CD8-positive, alpha-beta memory T cell (primary cell): ENCODE measurements around the gene CHI3L2. TPM values are rescaled to one million over a fixed set of nuclear protein-coding genes. Genes with fewer than 3 reads are reported as not detected.

Experiments
- CTCF ChIA-PET: fragments of 350-600 bp; sonication (Branson Sonifier 250); formaldehyde crosslinking; loops from one replicate; lab custom pipeline; 2021; ENCODE audit warnings: antibody characterized with exemption; lab: Charles Lee
- POLR2A ChIA-PET: fragments of 350-600 bp; sonication (Branson Sonifier 250); formaldehyde crosslinking; loops from one replicate; lab custom pipeline; 2021; ENCODE audit warnings: antibody characterized with exemption; lab: Charles Lee
- DNase-seq, 5 donors: peaks; one replicate each; pipeline versions ENCODE4 v3.0.0 to v3.0.0-alpha.2; 2020 to 2022; ENCODE audit warnings: mixed read lengths in 1 of 5
- H3K27ac ChIP-seq: one replicate; pipeline ENCODE4 v1.7.0; 2013; ENCODE audit warnings: low read depth, mild to moderate bottlenecking, low read length, moderate library complexity
- H3K27me3 ChIP-seq: 2 replicates; pipeline ENCODE4 v1.7.0; 2013; ENCODE audit warnings: low read length, mild to moderate bottlenecking; ENCODE audit not compliant: insufficient read depth, poor library complexity, severe bottlenecking
- H3K36me3 ChIP-seq: 2 replicates; pipeline ENCODE4 v1.7.0; 2013; ENCODE audit warnings: mild to moderate bottlenecking, low read length, moderate library complexity; ENCODE audit not compliant: insufficient read depth
- H3K4me1 ChIP-seq: 2 replicates; pipeline ENCODE4 v1.7.0; 2013; ENCODE audit warnings: mild to moderate bottlenecking, low read length, moderate library complexity; ENCODE audit not compliant: insufficient read depth
- H3K4me3 ChIP-seq: 2 replicates; pipeline ENCODE4 v1.7.0; 2013; ENCODE audit warnings: mild to moderate bottlenecking, low read length
- H3K9me3 ChIP-seq: 2 replicates; pipeline ENCODE4 v1.7.0; 2013; ENCODE audit warnings: mild to moderate bottlenecking, low read length
- H3K27ac Mint-ChIP-seq, 8 donors: one replicate each; pipeline ENCODE4 v1.8.0; 2020 to 2021; ENCODE audit warnings: mixed read lengths in 8 of 8, mild to moderate bottlenecking in 6 of 8, inconsistent platforms in 3 of 8, moderate library complexity in 3 of 8
- H3K27me3 Mint-ChIP-seq, 2 donors: one replicate each; pipeline ENCODE4 v1.8.0; 2020 to 2021; ENCODE audit warnings: mixed read lengths in 2 of 2, mild to moderate bottlenecking in 1 of 2, moderate library complexity in 1 of 2
- H3K36me3 Mint-ChIP-seq, 3 donors: one replicate each; pipeline ENCODE4 v1.8.0; 2020 to 2021; ENCODE audit warnings: mixed read lengths in 3 of 3, inconsistent platforms in 1 of 3, mild to moderate bottlenecking in 1 of 3
- H3K4me1 Mint-ChIP-seq, 3 donors: one replicate each; pipeline ENCODE4 v1.8.0; 2020 to 2021; ENCODE audit warnings: mixed read lengths in 3 of 3, inconsistent platforms in 1 of 3, mild to moderate bottlenecking in 1 of 3
- H3K4me3 Mint-ChIP-seq, 7 donors: one replicate each; pipeline ENCODE4 v1.8.0; 2020 to 2021; ENCODE audit warnings: mixed read lengths in 7 of 7, mild to moderate bottlenecking in 6 of 7, moderate library complexity in 4 of 7, inconsistent platforms in 2 of 7
- H3K9me3 Mint-ChIP-seq, 5 donors: one replicate each; pipeline ENCODE4 v1.8.0; 2020 to 2022; ENCODE audit warnings: mixed read lengths in 5 of 5, mild to moderate bottlenecking in 3 of 5, moderate library complexity in 2 of 5, inconsistent platforms in 1 of 5
- polyA plus RNA-seq: library from polyadenylated mRNA; unstranded; fragments of 300-500 nt; fragmentation: Illumina TruSeq; gene quantifications from one replicate; pipeline ENCODE4 v1.2.3, GENCODE V29; 2021
- total RNA-seq, 2 experiments: library from RNA; stranded (reverse); gene quantifications; one replicate each; pipeline ENCODE4 v1.2.3, GENCODE V29; 2021

Gene CHI3L2
- total and polyA plus RNA-seq, 3 experiments from 2014 or later = 1.6 to 20.8 (median 1.9) TPM

GRCh38 chr1:111198836-111199235 lies 28.7 kb upstream of the CHI3L2 start:
- Histone ChIP-seq H3K9me3 (no peaks in the 10 kb centered on the region), H3K36me3 (peaks cover 54% of the 10 kb centered on the region), H3K27me3 (no peaks in the 10 kb centered on the region), H3K27ac (peak overlapping the region; percentile 62), H3K4me3 (peak overlapping the region; percentile 96), H3K4me1 (peaks cover 67% of the 10 kb centered on the region)
- Mint-ChIP-seq H3K9me3 (no peaks in the 10 kb centered on the region), H3K27ac (peak overlapping the region; percentile 93 to 100 (median 96)), H3K4me1 (peaks cover 75 to 77% (median 77%) of the 10 kb centered on the region in 3 donors), H3K36me3 (peaks cover 39 to 73% (median 49%) of the 10 kb centered on the region in 3 donors), H3K4me3 (peak overlapping the region; percentile 97 to 100 (median 99)), H3K27me3 (peaks cover 0 to 3% of the 10 kb centered on the region in 2 donors)
- POLR2A ChIA-PET = interaction anchor here (0.6 to 10.8 kb wide), 6 partner anchors 11 to 207 kb away, joined by 3 to 259 read pairs (median 4); partner anchors contain the start of genes CEPT1 and DRAM2
- CTCF ChIA-PET = interaction anchor here (0.9 to 10.8 kb wide), 10 partner anchors 9 to 269 kb away, joined by 3 to 252 read pairs (median 6); no protein-coding TSS in a partner anchor
- no peak for DNase-seq

- H3K36me3 Mint-ChIP-seq = peaks cover 36 to 68% (median 49%) of the 10 kb centered on the region in 3 donors
- Histone ChIP-seq H3K36me3 (peaks cover 49% of the 10 kb centered on the region), H3K27ac (peak overlapping the region; percentile 62), H3K9me3 (no peaks in the 10 kb centered on the region), H3K4me1 (peaks cover 62% of the 10 kb centered on the region), H3K4me3 (peak overlapping the region; percentile 96), H3K27me3 (no peaks in the 10 kb centered on the region)
- H3K4me1 Mint-ChIP-seq = peaks cover 70 to 72% (median 72%) of the 10 kb centered on the region in 3 donors
- no peaks in the 10 kb centered on the region for H3K9me3 Mint-ChIP-seq
- no peak for DNase-seq
- H3K27me3 Mint-ChIP-seq = peaks cover 0 to 3% of the 10 kb centered on the region in 2 donors
- H3K4me3 Mint-ChIP-seq = peak overlapping the region; percentile 97 to 100 (median 99)
- CTCF ChIA-PET = interaction anchor here (1.1 to 10.8 kb wide), 5 partner anchors 8 to 135 kb away, joined by 3 to 252 read pairs (median 7); no protein-coding TSS in a partner anchor
- H3K27ac Mint-ChIP-seq = peak overlapping the region; percentile 93 to 100 (median 96)
- POLR2A ChIA-PET = interaction anchor here (0.6 to 10.8 kb wide), 5 partner anchors 12 to 443 kb away, joined by 3 to 259 read pairs (median 4); partner anchors contain the start of genes CEPT1 and DRAM2
These were observed 28.2 kb upstream of the CHI3L2 start for GRCh38 chr1:111199329-111199728.

DNA sequence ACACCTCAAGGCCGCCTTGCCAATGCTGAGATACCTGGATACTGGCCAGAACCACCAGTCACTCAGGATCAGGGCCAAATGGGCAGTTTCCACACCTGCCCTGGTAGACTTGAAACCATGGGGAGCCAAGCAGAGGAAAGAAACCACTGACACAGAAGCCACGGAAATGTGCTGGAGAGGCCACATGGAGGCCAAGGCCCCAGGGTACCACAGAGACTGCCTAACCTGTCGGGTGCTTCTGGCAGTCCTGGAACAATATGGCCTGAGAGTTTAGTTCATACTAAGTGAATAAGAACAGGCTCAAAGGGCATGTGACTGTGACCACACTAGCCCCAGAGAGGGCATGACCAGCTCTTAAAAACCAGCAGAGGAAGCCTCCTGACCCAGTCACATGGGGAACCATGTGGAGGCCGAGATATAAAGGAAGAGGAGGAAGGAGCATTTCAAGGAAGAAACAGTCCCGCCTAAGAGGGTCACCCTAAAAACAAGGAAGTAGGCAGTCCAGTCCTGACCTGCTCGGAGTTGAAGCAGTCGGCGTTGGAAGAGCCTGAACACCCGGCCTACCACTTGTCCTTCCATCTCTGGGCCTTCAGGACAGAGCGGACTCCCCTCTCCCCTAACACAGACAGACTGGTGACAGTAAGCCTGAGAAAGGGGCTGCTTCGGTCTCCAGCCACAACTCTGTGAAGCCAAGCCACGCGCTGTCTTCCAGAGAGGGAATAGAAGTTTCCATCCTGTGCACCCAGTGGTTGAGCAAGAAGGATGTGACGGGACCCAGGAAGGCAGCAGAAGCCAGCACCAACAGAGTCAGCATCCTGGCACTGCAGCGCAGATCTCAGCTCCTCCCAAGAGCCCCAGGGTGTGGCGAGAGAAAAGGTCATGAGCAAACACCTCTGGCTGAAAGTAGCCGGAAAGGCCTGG lies 27.4 kb upstream of the CHI3L2 start, which contains the start of gene DENND2D:
TSS of gene DENND2D (minus strand) at position 766 of the 921 bp plus-strand sequence. CDS start at position 579, 187 bp downstream.
- Histone ChIP-seq H3K4me1 (peaks cover 61% of the 10 kb centered on the region), H3K9me3 (no peaks in the 10 kb centered on the region), H3K36me3 (peaks cover 41% of the 10 kb centered on the region), H3K27ac (peak within 1 kb of the TSS; percentile 62), H3K4me3 (peak within 1 kb of the TSS; percentile 96), H3K27me3 (no peaks in the 10 kb centered on the region)
- peaks cover 29 to 62% (median 44%) of the 10 kb centered on the region in 3 donors for H3K36me3 Mint-ChIP-seq
- peaks cover 0 to 3% of the 10 kb centered on the region in 2 donors for H3K27me3 Mint-ChIP-seq
- peak within 1 kb of the TSS; percentile 93 to 100 (median 96) for H3K27ac Mint-ChIP-seq
- CTCF ChIA-PET = interaction anchor here (1.8 to 10.8 kb wide), 2 partner anchors 19 to 49 kb away, joined by 7 to 252 read pairs; no protein-coding TSS in a partner anchor
- peaks cover 69 to 71% (median 70%) of the 10 kb centered on the region in 3 donors for H3K4me1 Mint-ChIP-seq
- H3K9me3 Mint-ChIP-seq = no peaks in the 10 kb centered on the region
- peak within 1 kb of the TSS; percentile 97 to 100 (median 99) for H3K4me3 Mint-ChIP-seq
- peak; percentile 30 to 66 (median 42) for DNase-seq
- POLR2A ChIA-PET = interaction anchor here (0.6 to 10.8 kb wide), 5 partner anchors 8 to 442 kb away, joined by 3 to 259 read pairs (median 4); partner anchors contain the start of genes CEPT1 and DRAM2

GRCh38 chr1:111200802-111201161 lies 26.7 kb upstream of the CHI3L2 start:
- Mint-ChIP-seq H3K9me3 (no peaks in the 10 kb centered on the region), H3K36me3 (peaks cover 26 to 56% (median 40%) of the 10 kb centered on the region in 3 donors), H3K27ac (peak overlapping the region; percentile 93 to 100 (median 96)), H3K4me1 (peaks cover 69 to 71% (median 70%) of the 10 kb centered on the region in 3 donors), H3K4me3 (peak overlapping the region; percentile 97 to 100 (median 99)), H3K27me3 (peaks cover 0 to 3% of the 10 kb centered on the region in 2 donors)
- Histone ChIP-seq H3K27me3 (no peaks in the 10 kb centered on the region), H3K4me1 (peaks cover 61% of the 10 kb centered on the region), H3K27ac (peak overlapping the region; percentile 62), H3K36me3 (peaks cover 34% of the 10 kb centered on the region), H3K4me3 (peak overlapping the region; percentile 96), H3K9me3 (no peaks in the 10 kb centered on the region)
- POLR2A ChIA-PET = interaction anchor here (1.6 to 10.8 kb wide), 3 partner anchors 9 to 18 kb away, joined by 3 to 259 read pairs (median 12); no protein-coding TSS in a partner anchor
- CTCF ChIA-PET = interaction anchor here (1.4 to 10.8 kb wide), 2 partner anchors 18 to 199 kb away, joined by 3 to 252 read pairs; no protein-coding TSS in a partner anchor
- DNase-seq = no peak

GRCh38 chr1:111201275-111202090 lies 26.0 kb upstream of the CHI3L2 start:
- POLR2A ChIA-PET = interaction anchor here (1.6 to 10.8 kb wide), 3 partner anchors 9 to 18 kb away, joined by 3 to 259 read pairs (median 12); no protein-coding TSS in a partner anchor
- Mint-ChIP-seq H3K4me1 (peaks cover 68 to 71% (median 69%) of the 10 kb centered on the region in 3 donors), H3K27me3 (peaks cover 0 to 3% of the 10 kb centered on the region in 2 donors)

DNA sequence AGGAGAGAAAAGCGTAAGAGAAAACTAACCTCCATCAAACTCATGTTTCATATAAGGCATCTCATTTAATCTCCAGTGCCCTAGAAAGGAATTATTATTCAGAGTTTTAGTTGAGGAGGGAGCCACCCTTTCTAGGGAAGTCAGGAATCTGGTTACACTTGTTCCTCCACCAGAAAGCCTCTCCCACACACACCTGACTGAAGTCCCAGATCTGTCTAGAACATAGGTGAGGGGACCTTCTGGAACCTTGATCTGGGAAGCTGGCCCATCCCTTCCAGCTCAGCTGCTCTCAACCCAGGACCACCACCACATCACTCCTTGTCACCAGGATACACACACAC lies 25.2 kb upstream of the CHI3L2 start:
- Mint-ChIP-seq H3K9me3 (no peaks in the 10 kb centered on the region), H3K36me3 (peaks cover 13 to 40% (median 24%) of the 10 kb centered on the region in 3 donors), H3K4me3 (peak overlapping the region; percentile 97 to 100 (median 99)), H3K27ac (peak overlapping the region; percentile 93 to 100 (median 96)), H3K27me3 (peaks cover 0 to 3% of the 10 kb centered on the region in 2 donors), H3K4me1 (peaks cover 61 to 67% (median 63%) of the 10 kb centered on the region in 3 donors)
- no peak for DNase-seq
- H3K36me3 ChIP-seq = peaks cover 19% of the 10 kb centered on the region
- ChIA-PET POLR2A (interaction anchor here (2.2 to 10.8 kb wide), 2 partner anchors 10 to 17 kb away, joined by 12 to 259 read pairs; no protein-coding TSS in a partner anchor), CTCF (interaction anchor here (0.9 to 10.8 kb wide), 4 partner anchors 16 to 198 kb away, joined by 3 to 252 read pairs (median 3); no protein-coding TSS in a partner anchor)
- H3K4me3 ChIP-seq = peak overlapping the region; percentile 96
- H3K9me3 ChIP-seq = no peaks in the 10 kb centered on the region
- H3K27ac ChIP-seq = no peak overlapping the region
- no peaks in the 10 kb centered on the region for H3K27me3 ChIP-seq
- H3K4me1 ChIP-seq = peaks cover 46% of the 10 kb centered on the region

More at GRCh38 chr1:111201275-111202090, 26.0 kb upstream of the CHI3L2 start:
- Mint-ChIP-seq H3K9me3 (no peaks in the 10 kb centered on the region), H3K27ac (peak overlapping the region; percentile 93 to 100 (median 96)), H3K4me3 (peak overlapping the region; percentile 97 to 100 (median 99)), H3K36me3 (peaks cover 21 to 49% (median 33%) of the 10 kb centered on the region in 3 donors)
- no peak for DNase-seq
- Histone ChIP-seq H3K4me1 (peaks cover 54% of the 10 kb centered on the region), H3K9me3 (no peaks in the 10 kb centered on the region), H3K27ac (peak overlapping the region; percentile 62), H3K36me3 (peaks cover 27% of the 10 kb centered on the region), H3K4me3 (peak overlapping the region; percentile 96), H3K27me3 (no peaks in the 10 kb centered on the region)
- CTCF ChIA-PET = interaction anchor here (0.9 to 10.8 kb wide), 4 partner anchors 17 to 198 kb away, joined by 3 to 252 read pairs (median 3); no protein-coding TSS in a partner anchor
